SK-N-SH treated with all-trans-retinoic acid at 6 μM for 48 hours (cell line): ENCODE measurements around the gene NHERF2.

ENCODE experiments used
- ATAC-seq: fragments of 200-7000 bp; cut with Tn5 transposase; 3 replicates; pipeline ENCODE4 v1.9.1; 2020; ENCODE audit warnings: mild to moderate bottlenecking, moderate library complexity
- ARNTL ChIP-seq: fragments of 450-650 bp; formaldehyde crosslinking; IDR thresholded peaks from 2 replicates; pipeline ENCODE4 v1.5.0; 2020; ENCODE audit warnings: low read depth, mild to moderate bottlenecking, moderate library complexity, borderline replicate concordance
- BACH2 ChIP-seq: fragments of 250-450 bp; sonication (Bioruptor Pico); IDR thresholded peaks from 2 replicates; pipeline ENCODE4 v1.9.0; 2021; ENCODE audit warnings: mild to moderate bottlenecking, borderline replicate concordance
- CSDC2 ChIP-seq: fragments of 250-450 bp; sonication (Bioruptor Pico); IDR thresholded peaks from 2 replicates; pipeline ENCODE4 v1.5.0; 2020; ENCODE audit warnings: mild to moderate bottlenecking, moderate library complexity
- CSRNP3 ChIP-seq: fragments of 250-450 bp; sonication (Bioruptor Pico); IDR thresholded peaks from 2 replicates; pipeline ENCODE4 v1.5.1; 2021; ENCODE audit warnings: mild to moderate bottlenecking, moderate library complexity
- ESRRG ChIP-seq: fragments of 250-450 bp; sonication (Bioruptor Pico); IDR thresholded peaks from 2 replicates; pipeline ENCODE4 v1.6.1; 2021; ENCODE audit warnings: mild to moderate bottlenecking
- GLIS3 ChIP-seq: fragments of 250-450 bp; sonication (Bioruptor Pico); IDR thresholded peaks from 2 replicates; pipeline ENCODE4 v1.5.0; 2020; ENCODE audit warnings: mild to moderate bottlenecking, moderate library complexity
- ISL1 ChIP-seq: fragments of 250-450 bp; sonication (Bioruptor Pico); IDR thresholded peaks from 2 replicates; pipeline ENCODE4 v2.1.2; 2022; ENCODE audit warnings: mild to moderate bottlenecking, moderate library complexity
- OSR1 ChIP-seq: fragments of 250-450 bp; sonication (Bioruptor Pico); IDR thresholded peaks from 2 replicates; pipeline ENCODE4 v1.8.0; 2022; ENCODE audit warnings: moderate library complexity, mild to moderate bottlenecking, inconsistent platforms
- PATZ1 ChIP-seq: fragments of 250-450 bp; sonication (Bioruptor Pico); IDR thresholded peaks from 2 replicates; pipeline ENCODE4 v1.8.0; 2020; ENCODE audit warnings: mild to moderate bottlenecking, moderate library complexity, borderline replicate concordance
- PPARA ChIP-seq: fragments of 250-450 bp; sonication (Bioruptor Pico); IDR thresholded peaks from 2 replicates; pipeline ENCODE4 v1.5.0; 2020; ENCODE audit warnings: mild to moderate bottlenecking, borderline replicate concordance
- RARB ChIP-seq: fragments of 250-450 bp; sonication (Bioruptor Pico); IDR thresholded peaks from 2 replicates; pipeline ENCODE4 v1.8.0; 2021; ENCODE audit warnings: mild to moderate bottlenecking, moderate library complexity
- TCF4 ChIP-seq: fragments of 250-450 bp; sonication (Bioruptor Pico); IDR thresholded peaks from 2 replicates; pipeline ENCODE4 v1.8.0; 2021; ENCODE audit warnings: mild to moderate bottlenecking, moderate library complexity, borderline replicate concordance
- TOX ChIP-seq: fragments of 250-450 bp; sonication (Bioruptor Pico); IDR thresholded peaks from 2 replicates; pipeline ENCODE4 v1.8.0; 2021; ENCODE audit warnings: mild to moderate bottlenecking, moderate library complexity, borderline replicate concordance
- TSHZ2 ChIP-seq: fragments of 250-450 bp; sonication (Bioruptor Pico); IDR thresholded peaks from 2 replicates; pipeline ENCODE4 v1.5.0; 2020; ENCODE audit warnings: mild to moderate bottlenecking, moderate library complexity
- ZFP3 ChIP-seq: fragments of 250-450 bp; sonication (Bioruptor Pico); IDR thresholded peaks from 2 replicates; pipeline ENCODE4 v1.5.0; 2020; ENCODE audit warnings: mild to moderate bottlenecking, moderate library complexity
- ZFP30 ChIP-seq: fragments of 450-650 bp; formaldehyde crosslinking; IDR thresholded peaks from 2 replicates; pipeline ENCODE4 v1.5.0; 2022; ENCODE audit warnings: mild to moderate bottlenecking, moderate library complexity
- ZNF565 ChIP-seq: fragments of 450-650 bp; formaldehyde crosslinking; conservative IDR thresholded peaks from 2 replicates; pipeline ENCODE4 v1.5.0; 2020; ENCODE audit warnings: low read depth, mild to moderate bottlenecking, moderate library complexity
- ZNF70 ChIP-seq: fragments of 450-650 bp; formaldehyde crosslinking; IDR thresholded peaks from 2 replicates; pipeline ENCODE4 v1.5.0; 2020; ENCODE audit warnings: mild to moderate bottlenecking, moderate library complexity
- ZNF8 ChIP-seq: fragments of 450-650 bp; formaldehyde crosslinking; IDR thresholded peaks from 2 replicates; pipeline ENCODE4 v1.5.0; 2020; ENCODE audit warnings: mild to moderate bottlenecking, moderate library complexity

NHERF2 gene

GRCh38 chr16:1990351-1991134, 36.2 kb upstream of the NHERF2 start:
- no peak for ATAC-seq
- TF ChIP-seq ZNF565 (CRISPR knock-in tag) (no peak), CSRNP3 (no peak), ESRRG (CRISPR knock-in tag) (no peak), ZFP30 (CRISPR knock-in tag) (no peak), GLIS3 (CRISPR knock-in tag) (no peak)
- TF ChIP-seq, all 23 proteins: peak for 0

DNA sequence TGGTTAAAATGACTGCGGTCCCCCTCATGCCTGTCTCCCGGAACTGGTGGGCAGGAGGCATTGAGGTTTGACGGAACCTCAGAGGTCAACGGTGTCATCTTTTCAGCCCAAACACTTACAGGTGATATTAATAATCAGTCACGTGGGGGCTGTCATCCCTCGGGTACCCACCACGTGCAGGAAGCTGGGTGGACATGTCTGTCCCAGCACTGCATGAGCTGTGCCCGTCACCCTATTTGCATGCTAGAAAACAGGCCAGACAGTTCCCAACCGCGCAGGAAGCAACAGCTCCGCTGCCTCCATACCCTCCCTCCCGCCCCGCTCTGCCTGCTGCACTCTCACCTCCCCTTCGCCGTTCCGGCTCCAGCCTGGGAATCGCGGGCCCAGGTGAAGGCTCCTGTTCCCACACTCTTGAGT, 35.6 kb upstream of the NHERF2 start:
- ATAC-seq, result no peak

DNA sequence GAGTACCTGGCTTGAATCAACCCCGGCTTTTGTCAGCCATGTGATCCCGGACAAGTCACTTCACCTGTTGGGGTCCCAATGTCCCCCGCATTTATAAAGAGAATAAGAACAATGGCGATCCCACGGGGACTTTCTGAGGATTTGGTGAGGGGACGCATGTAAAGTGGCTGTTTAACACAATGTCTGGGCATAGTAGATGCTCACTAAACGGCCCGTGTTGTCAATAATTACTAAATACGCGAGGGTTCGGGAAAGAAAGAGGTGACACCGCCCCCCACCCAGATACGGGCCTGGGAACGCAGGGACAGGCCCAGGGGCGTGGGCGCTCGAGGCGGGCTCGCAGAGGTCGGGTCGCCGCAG, 35.1 kb upstream of the NHERF2 start:
- ATAC-seq, result no peak
- TF ChIP-seq ZNF70 (CRISPR knock-in tag), result no peak
- TF ChIP-seq GLIS3 (CRISPR knock-in tag), result no peak
- no peak for TF ChIP-seq PPARA (CRISPR knock-in tag)
- no peak for TF ChIP-seq CSDC2 (CRISPR knock-in tag)

More for the DNA sequence above, 35.6 kb upstream of the NHERF2 start:
- TF ChIP-seq GLIS3 (CRISPR knock-in tag) (no peak), ARNTL (CRISPR knock-in tag) (no peak), ZFP30 (CRISPR knock-in tag) (no peak), ISL1 (CRISPR knock-in tag) (no peak), PATZ1 (CRISPR knock-in tag) (no peak), ZFP3 (no peak), CSRNP3 (no peak), ZNF565 (CRISPR knock-in tag) (no peak), OSR1 (CRISPR knock-in tag) (no peak), TCF4 (no peak), BACH2 (no peak), RARB (CRISPR knock-in tag) (no peak), PPARA (CRISPR knock-in tag) (no peak), ZNF70 (CRISPR knock-in tag) (no peak), ZNF8 (CRISPR knock-in tag) (no peak)

GRCh38 chr16:1991948-1992703, 34.6 kb upstream of the NHERF2 start:
- ATAC-seq, result no peak
- TF ChIP-seq ISL1 (CRISPR knock-in tag), result no peak
- no peak for TF ChIP-seq TOX (CRISPR knock-in tag)
- no peak for TF ChIP-seq TSHZ2 (CRISPR knock-in tag)
